Astrocyte of the hippocampus (primary cell): ENCODE measurements around the gene PAX8.
"Not testable (repeated sequence)": the region's sequence is repeated elsewhere in the genome, so short reads cannot be mapped to it uniquely, and the experiment has no call there.

Source experiments
- DNase-seq: peaks from one replicate; pipeline ENCODE4 v3.0.0; 2011; ENCODE audit warnings: low read depth, low spot score

PAX8 gene

DNA sequence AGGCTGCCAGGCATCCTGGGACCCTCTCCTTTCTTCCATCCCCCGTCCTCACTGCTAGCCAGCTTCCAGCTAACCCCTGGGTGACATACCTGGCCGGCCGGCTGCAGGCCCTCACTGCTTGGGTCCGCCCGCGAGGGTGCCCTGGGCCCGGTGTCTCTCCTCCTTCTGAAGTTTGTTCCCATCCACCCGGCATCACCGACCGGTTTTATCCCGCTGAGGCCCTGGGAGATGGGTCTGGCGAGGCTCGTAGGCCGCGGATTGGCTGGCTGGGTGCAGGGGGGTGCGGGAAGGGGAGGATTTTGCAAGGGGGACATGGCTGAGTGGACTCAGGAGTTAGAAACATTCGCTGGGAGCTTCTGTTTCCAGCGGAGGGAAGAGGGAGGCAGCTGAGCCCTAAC is at the start of gene PAX8:
PAX8 (minus strand) TSS at position 180 of the 398 bp plus-strand sequence. CDS start 527 bp downstream, outside the sequence.
- no peak for DNase-seq

DNA sequence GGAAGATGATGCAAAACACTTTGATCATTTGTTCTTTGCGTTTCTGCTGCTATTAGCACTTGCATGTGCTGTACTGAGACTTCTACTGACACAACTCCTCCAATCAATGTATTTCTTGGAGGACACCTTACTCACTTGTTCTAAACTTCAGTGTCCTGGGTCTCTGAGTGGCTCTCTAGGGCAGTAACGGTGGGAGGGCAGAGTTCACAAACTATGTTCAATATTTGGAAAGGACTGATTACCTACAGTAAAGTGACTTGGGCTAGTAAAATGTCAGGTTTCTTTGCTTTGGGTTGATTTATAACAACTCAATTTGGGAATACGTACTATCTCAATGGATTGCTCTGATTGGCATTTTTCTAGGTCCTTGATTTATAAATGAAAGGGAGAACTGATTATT is 49.3 kb upstream of the PAX8 start:
- no peak for DNase-seq

GRCh38 chr2:113325161-113325731 is 46.5 kb upstream of the PAX8 start:
- DNase-seq: not testable (repeated sequence)

DNA sequence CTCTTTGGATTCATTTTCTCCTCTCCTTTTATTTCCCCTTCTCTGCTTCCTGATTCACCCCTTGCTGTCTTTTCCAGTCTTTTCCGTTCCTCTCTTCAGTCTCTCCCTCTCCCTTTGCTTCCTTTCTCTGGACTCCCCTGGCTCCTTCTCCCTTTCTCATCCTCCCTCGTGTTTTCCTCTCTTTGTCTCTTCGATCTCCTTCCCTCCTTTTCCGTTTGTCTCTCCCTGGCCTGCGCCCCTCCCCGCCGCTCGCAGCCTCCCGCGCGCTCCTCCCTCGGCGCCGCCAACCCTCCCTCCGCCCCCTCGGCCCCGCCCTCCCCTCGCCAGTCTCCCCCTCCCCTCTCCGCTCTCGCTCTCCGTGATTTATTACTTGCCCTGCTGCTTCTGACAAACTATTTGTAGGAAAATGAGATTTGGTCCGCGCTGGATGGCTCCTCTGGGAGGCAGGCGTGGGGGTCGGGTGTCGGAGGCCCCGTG is 46.0 kb upstream of the PAX8 start:
- DNase-seq: peak; percentile 87

- peak; percentile 32 for DNase-seq
Measured at GRCh38 chr2:113323129-113323528, 44.4 kb upstream of the PAX8 start.

- DNase-seq: not testable (repeated sequence)
Measured at GRCh38 chr2:113320106-113320505, 41.4 kb upstream of the PAX8 start.

DNA sequence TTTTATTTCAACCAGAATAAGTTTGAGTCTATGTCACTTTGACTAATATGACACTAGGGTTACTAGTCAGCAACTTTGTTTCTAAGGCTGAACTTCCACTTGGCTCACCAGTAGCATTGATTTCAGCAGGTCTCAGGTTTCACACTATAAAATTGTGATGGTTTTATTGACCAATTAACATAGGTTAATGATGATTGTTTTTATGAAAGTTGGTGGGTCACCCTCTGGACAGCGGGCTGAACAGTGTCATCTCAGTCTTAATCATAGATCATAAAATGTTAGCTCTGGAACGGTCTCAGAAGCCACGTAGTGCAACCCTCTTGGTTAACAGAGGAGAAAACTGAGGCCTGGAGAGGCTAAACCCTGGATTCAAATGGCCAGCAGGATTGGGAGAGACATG is 40.2 kb upstream of the PAX8 start:
- not testable (repeated sequence) for DNase-seq

GRCh38 chr2:113316085-113316484 is 37.4 kb upstream of the PAX8 start:
- DNase-seq: no peak

DNA sequence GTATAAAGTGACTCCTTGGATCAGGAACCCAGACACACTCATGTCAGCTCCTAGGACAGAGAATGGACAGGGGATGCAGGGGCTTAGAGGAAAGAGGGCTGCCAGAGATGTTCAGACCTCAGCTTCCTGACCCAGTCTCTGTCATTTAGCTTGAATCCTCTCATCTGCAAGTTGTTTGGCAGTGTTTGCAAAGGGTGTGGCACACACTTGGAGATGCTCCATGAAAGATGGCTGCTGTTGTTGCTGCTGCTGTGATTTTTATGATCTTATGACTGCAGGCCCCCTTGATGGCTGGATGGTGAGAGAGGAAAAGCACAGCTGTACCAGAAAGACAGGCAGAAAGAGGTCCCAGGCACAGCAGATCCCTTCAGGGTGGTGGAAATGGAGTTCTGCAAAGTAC is 35.9 kb upstream of the PAX8 start:
- not testable (repeated sequence) for DNase-seq

DNA sequence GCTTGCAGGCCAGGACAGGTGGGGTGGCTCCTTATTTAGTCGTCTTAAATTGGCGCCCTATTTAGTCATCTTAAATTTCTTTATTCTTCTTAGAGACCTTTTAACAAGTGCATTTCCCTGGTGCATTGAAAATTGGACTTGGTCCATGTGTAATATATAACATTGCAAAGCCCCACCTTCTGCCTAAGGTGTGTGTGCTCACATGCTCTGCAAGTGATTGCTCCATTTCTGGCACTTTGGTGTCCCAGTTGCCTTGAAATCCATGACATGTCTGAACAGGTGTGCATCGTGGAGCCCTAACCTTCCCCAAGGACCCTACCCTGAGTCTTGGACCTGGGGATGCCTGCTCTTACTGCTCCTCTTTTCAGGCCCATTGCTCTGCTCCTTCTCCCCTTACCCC is 35.5 kb upstream of the PAX8 start:
- not testable (repeated sequence) for DNase-seq

- DNase-seq: not testable (repeated sequence)
Measured at GRCh38 chr2:113311781-113312180, 33.1 kb upstream of the PAX8 start.

GRCh38 chr2:113311191-113311590 is 32.5 kb upstream of the PAX8 start:
- DNase-seq: not testable (repeated sequence)

GRCh38 chr2:113309655-113310387 is 31.1 kb upstream of the PAX8 start:
- DNase-seq: no peak

DNA sequence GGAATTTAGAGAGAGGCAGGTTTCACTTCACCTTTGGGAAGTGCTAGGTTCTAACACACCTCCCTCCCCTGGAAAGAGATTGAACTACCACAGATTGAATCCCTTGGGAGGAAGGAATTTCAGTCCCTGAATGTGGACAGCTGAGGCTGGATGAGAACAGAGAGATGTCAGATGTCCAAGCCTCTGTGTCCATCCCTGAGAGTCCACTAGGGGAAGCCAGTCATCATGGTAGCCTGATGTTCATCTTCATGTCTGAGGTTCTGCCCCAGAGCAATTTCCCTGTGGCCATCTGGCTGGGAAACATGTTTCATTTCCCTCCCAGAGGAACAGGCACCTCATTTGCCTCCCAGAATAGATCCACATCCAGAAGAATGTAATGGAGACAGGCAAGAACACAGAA is 30.1 kb upstream of the PAX8 start:
- DNase-seq: not testable (repeated sequence)

DNA sequence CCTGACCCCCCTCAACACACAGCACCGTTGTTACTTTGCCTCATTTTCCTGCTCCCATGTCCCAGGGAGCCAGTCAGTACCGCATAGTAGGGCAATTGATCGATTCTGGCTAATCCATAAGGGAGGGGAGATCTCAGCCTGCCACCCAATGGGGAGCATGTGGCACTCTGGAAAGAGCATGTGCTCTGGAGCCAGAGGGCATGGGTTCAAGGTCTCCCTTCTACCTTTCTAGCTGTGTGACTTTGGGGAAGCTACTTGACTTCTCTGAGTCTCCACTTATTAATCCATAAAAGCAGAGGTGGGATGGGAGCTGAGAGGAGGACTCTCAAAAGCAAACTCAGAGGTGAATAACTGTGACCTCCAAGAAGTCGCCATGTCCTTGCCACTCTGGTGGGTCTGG is 27.5 kb upstream of the PAX8 start:
- not testable (repeated sequence) for DNase-seq

GRCh38 chr2:113305749-113306148 is 27.0 kb upstream of the PAX8 start:
- DNase-seq: peak; percentile 29

DNA sequence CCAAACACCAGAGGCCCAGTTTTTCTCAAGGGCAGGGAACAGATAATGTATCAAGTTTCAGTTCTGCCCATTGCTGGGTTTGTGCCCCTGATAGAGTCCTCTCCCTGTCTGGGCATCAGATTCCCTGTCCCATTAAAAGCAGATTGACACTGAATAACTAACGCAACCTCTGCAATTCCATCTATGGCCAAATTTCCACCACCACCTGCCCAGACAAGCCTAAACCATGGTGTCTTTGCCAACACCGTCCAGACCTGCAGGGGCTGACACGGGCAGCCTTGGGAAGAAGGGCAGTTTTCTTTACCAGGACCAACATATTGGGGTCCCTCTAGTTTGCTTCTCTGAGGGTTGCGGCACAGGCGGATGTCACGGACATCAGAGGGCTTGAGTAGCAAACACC is 26.4 kb upstream of the PAX8 start:
- DNase-seq: no peak

DNA sequence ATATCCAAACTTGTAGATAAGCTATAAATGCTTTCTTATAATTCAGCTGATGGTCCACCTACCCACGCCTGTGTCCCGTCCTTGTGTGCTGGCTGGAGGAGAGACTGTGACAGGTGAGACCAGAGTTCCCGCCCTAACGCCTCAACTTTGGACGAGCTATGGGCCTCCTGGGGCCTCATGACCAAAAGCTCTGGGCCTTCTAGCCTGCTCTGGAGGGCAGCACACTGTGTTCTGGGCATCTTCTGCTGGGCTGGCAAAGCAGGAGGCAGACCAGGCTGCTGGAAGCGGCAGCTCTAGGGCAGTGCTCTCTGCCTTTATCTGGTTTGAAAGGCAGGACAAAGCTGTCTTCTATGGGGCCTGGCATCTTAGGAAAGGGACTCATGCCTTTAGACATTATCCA is 26.0 kb upstream of the PAX8 start:
- no peak for DNase-seq

GRCh38 chr2:113302216-113302980 is 23.7 kb upstream of the PAX8 start:
- DNase-seq: not testable (repeated sequence)

DNA sequence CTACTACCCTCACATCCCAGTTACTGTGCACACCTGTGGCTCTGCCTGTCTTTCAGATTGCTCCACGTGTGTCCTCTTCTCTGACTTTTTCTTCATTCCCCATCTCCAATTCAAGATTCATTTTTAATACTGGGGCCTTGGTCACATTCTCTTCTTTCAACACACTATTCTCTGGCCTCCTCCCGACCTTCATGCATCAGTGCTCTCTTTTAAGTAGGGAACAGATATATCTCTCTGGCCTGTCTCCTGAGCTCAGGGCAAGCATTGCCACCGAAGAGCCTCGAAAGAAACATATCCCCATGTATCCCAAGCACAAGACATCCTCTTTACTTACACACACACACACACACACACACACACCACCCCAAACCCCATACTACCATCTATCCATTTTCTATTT is 21.6 kb upstream of the PAX8 start:
- no peak for DNase-seq

DNA sequence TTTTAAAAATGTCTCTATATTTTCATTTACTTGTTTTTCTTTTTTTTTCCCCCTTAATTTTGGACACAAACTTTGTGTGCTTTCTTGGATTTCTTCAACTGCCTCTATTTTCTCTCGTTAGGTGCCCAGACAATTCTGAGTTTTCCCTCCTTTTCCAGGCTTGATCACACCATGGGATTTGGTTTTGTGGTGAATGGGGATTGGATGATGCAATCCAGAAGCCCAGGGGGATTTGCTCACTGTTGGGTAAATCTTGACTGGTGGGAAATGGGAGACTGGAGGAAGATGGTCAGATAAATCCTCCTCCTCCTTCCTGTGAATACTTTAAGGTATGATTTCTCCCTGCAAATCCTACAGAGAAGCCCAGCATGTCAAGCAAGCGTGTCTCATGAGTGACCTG is 19.5 kb upstream of the PAX8 start:
- DNase-seq: no peak

DNA sequence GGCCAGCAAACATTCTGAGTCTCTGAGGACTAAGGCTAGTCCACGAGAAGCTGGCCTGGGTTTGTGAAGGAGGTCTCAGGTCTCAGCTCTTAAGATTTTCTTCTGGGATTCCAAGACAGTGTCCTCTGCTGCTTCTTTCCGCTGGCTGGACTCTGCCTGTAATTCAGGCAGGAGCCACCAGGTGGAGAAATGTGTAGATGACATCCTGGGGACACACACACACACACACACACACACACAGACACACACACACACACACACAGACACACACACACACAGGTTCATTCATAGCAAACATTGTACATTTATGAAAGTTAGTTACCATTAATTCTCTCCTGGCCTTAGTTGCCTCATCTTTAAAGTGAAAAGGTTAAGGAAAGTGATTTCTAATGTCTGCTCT is 18.9 kb upstream of the PAX8 start:
- not testable (repeated sequence) for DNase-seq

DNA sequence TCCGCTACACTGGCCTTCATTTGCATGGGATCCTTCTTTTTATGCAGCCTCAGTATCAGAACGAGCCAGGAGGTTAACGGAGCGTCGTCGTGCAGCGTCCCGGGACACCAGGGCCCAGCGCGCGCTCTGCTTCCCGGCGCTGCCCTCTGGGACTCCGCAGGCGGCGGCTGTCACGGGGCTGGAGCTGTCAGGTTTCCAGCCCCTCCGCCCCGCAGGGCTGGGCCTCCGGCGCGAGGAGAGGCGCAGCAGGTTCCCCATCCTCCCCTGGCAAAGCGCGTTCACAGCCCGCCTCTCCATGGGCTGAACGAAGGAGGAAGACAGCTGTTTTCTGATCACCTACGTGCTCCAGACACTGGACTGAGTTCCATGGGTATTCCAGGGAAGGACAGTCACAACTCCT is 12.5 kb upstream of the PAX8 start:
- DNase-seq: no peak
